GM12878 (cell line): ENCODE data around the gene SLX4IP.

ENCODE experiments used
- BHLHE40 ChIP-seq, 2 experiments: fragments of 450-650 bp in 1 of 2; IDR thresholded peaks; 2 replicates each; pipeline ENCODE4 v1.6.1; 2011 to 2017; ENCODE audit warnings: low read depth in 2 of 2, borderline replicate concordance in 1 of 2, improper control_type of control experiment in 1 of 2, low read length in 1 of 2, mild to moderate bottlenecking in 1 of 2
- FOS ChIP-seq: IDR thresholded peaks from 3 replicates; pipeline ENCODE4 v1.6.1; 2011; ENCODE audit warnings: borderline replicate concordance; ENCODE audit not compliant: insufficient read length; ENCODE audit errors: extremely low read depth
- SP1 ChIP-seq: IDR thresholded peaks from one replicate; pipeline ENCODE4 v1.6.1; 2011; ENCODE audit warnings: low read depth, low read length
- TF ChIP-seq, protein P1 (sequence below): fragments of 450-650 bp; formaldehyde crosslinking; IDR thresholded peaks from 2 replicates; pipeline ENCODE4 v1.4.0; 2020; ENCODE audit warnings: mild to moderate bottlenecking, moderate library complexity
- TF ChIP-seq, protein P2 (sequence below), 3 experiments: IDR thresholded peaks in 2 of 3; conservative IDR thresholded peaks in 1 of 3; 2 replicates each; pipeline ENCODE4 v1.5.1; 2011; ENCODE audit warnings: low read depth in 3 of 3, low read length in 3 of 3, mild to moderate bottlenecking in 3 of 3, control low read depth in 2 of 3, moderate library complexity in 2 of 3, inconsistent platforms in 1 of 3, mixed read lengths in 1 of 3; ENCODE audit not compliant: control insufficient read depth in 2 of 3, insufficient read depth in 1 of 3; ENCODE audit errors: extremely low read depth in 1 of 3
- TF ChIP-seq, protein P3 (sequence below): IDR thresholded peaks from 2 replicates; pipeline ENCODE4 v1.6.1; 2011; ENCODE audit warnings: low read depth, mild to moderate bottlenecking, low read length, moderate library complexity, borderline replicate concordance; ENCODE audit errors: extremely low read depth

DNA sequence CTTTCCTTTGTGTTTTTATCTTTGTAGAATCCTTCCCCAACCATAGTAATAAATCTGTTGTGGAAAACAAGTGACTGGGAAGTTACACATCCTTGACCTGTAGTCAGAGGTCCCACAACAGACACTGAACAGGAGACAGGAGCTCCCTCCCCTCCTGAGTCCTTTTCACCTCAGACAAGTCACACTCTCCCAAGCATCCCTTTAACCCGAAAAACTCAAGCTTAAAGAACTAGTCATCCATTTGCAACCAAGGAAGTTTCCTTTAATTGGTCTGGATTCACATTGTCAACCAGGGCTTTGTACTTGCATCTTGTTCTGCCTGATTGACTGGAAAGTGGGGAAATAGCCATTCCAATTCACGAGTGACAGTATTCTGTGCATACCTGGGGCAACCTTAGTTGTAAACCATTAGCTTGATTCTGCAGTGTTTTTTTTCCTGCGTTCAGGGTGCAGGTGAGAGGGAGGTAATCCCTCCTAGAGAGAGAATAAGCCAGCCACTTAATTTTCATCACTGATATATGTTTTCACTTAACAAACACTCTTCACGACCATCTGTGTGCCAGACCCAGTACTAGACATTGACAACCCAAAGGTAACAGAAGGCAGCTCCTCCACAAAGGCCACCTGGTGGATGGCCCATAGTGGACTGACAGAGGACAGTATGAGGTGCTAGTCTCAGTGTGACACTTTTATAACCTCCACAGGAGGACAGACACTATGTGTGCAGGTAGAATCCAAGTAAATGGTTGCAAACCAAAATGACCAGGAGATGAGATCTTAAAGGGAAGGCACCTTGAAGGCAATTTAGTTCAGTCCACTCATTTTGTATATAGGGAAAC lies 112.4 kb downstream of the SLX4IP start:
- TF ChIP-seq, protein P1, sequence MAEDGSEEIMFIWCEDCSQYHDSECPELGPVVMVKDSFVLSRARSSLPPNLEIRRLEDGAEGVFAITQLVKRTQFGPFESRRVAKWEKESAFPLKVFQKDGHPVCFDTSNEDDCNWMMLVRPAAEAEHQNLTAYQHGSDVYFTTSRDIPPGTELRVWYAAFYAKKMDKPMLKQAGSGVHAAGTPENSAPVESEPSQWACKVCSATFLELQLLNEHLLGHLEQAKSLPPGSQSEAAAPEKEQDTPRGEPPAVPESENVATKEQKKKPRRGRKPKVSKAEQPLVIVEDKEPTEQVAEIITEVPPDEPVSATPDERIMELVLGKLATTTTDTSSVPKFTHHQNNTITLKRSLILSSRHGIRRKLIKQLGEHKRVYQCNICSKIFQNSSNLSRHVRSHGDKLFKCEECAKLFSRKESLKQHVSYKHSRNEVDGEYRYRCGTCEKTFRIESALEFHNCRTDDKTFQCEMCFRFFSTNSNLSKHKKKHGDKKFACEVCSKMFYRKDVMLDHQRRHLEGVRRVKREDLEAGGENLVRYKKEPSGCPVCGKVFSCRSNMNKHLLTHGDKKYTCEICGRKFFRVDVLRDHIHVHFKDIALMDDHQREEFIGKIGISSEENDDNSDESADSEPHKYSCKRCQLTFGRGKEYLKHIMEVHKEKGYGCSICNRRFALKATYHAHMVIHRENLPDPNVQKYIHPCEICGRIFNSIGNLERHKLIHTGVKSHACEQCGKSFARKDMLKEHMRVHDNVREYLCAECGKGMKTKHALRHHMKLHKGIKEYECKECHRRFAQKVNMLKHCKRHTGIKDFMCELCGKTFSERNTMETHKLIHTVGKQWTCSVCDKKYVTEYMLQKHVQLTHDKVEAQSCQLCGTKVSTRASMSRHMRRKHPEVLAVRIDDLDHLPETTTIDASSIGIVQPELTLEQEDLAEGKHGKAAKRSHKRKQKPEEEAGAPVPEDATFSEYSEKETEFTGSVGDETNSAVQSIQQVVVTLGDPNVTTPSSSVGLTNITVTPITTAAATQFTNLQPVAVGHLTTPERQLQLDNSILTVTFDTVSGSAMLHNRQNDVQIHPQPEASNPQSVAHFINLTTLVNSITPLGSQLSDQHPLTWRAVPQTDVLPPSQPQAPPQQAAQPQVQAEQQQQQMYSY = no peak
- TF ChIP-seq, protein P2, sequence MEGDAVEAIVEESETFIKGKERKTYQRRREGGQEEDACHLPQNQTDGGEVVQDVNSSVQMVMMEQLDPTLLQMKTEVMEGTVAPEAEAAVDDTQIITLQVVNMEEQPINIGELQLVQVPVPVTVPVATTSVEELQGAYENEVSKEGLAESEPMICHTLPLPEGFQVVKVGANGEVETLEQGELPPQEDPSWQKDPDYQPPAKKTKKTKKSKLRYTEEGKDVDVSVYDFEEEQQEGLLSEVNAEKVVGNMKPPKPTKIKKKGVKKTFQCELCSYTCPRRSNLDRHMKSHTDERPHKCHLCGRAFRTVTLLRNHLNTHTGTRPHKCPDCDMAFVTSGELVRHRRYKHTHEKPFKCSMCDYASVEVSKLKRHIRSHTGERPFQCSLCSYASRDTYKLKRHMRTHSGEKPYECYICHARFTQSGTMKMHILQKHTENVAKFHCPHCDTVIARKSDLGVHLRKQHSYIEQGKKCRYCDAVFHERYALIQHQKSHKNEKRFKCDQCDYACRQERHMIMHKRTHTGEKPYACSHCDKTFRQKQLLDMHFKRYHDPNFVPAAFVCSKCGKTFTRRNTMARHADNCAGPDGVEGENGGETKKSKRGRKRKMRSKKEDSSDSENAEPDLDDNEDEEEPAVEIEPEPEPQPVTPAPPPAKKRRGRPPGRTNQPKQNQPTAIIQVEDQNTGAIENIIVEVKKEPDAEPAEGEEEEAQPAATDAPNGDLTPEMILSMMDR (IDR thresholded peaks at IDR 0.05 in 2 of 3, conservative IDR thresholded peaks at IDR 0.05 in 1 of 3; ENCODE audit: control insufficient read depth in 2 of 3, extremely low read depth in 1 of 3, insufficient read depth in 1 of 3, low read depth in 3 of 3, low read length in 3 of 3) = no peak
- no peak for TF ChIP-seq FOS
- TF ChIP-seq SP1 = no peak
- no peak for TF ChIP-seq BHLHE40 (IDR thresholded peaks at IDR 0.05; ENCODE audit: borderline replicate concordance in 1 of 2, low read depth in 2 of 2, low read length in 1 of 2)
- TF ChIP-seq, protein P3, sequence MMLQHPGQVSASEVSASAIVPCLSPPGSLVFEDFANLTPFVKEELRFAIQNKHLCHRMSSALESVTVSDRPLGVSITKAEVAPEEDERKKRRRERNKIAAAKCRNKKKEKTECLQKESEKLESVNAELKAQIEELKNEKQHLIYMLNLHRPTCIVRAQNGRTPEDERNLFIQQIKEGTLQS = no peak
